Measurements from ENCODE around the gene SCAF8. TPM values are rescaled to one million over a fixed set of nuclear protein-coding genes. Genes with fewer than 3 reads are reported as not detected.

Gene SCAF8
- total and polyA plus RNA-seq, 2 donors (not counting 1 experiment from before 2014, with no cell fraction given) = 25.7 to 75.2 TPM

DNA sequence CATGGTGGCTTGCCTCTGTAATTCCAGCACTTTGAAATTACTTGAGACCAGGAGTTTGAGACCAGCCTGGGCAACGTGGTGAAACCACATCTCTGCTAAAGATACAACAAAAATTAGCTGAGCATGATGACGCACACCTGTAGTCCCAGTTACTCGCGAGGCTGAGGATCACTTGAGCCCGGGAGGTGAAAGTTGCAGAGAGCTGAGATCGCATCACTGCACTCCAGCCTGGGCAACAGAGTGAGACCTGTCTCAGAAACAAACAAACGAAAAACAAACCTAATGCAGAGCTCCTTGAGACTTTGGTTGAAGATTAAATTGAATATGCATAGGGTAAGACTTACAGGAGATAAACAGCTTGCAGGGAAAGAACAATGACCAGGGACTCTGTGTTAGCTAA lies 80.8 kb downstream of the SCAF8 start:
- H3K4me2 ChIP-seq (replicated peaks; ENCODE audit: low read depth, low read length, poor library complexity, severe bottlenecking) = peak overlapping the region; percentile 44
- H3K36me3 ChIP-seq (replicated peaks in 1 of 2; ENCODE audit: control extremely low read depth in 1 of 2, control insufficient read depth in 1 of 2, extremely low read depth in 1 of 2, insufficient read depth in 2 of 2, low read length in 1 of 2) = peaks cover 12 to 65% of the 10 kb centered on the region in 2 experiments
- CTCF ChIA-PET = interaction anchor here (2.0 to 3.2 kb wide), 2 partner anchors 9 to 139 kb away, joined by 15 to 22 read pairs; no protein-coding TSS in a partner anchor
- peaks cover 20% of the 10 kb centered on the region for H3K79me2 ChIP-seq (ENCODE audit: control insufficient read depth, insufficient read depth, low read length)
- no peak overlapping the region for H2AFZ ChIP-seq (ENCODE audit: insufficient read depth, low read depth, low read length, poor library complexity, severe bottlenecking)
- TF ChIP-seq, protein P1, sequence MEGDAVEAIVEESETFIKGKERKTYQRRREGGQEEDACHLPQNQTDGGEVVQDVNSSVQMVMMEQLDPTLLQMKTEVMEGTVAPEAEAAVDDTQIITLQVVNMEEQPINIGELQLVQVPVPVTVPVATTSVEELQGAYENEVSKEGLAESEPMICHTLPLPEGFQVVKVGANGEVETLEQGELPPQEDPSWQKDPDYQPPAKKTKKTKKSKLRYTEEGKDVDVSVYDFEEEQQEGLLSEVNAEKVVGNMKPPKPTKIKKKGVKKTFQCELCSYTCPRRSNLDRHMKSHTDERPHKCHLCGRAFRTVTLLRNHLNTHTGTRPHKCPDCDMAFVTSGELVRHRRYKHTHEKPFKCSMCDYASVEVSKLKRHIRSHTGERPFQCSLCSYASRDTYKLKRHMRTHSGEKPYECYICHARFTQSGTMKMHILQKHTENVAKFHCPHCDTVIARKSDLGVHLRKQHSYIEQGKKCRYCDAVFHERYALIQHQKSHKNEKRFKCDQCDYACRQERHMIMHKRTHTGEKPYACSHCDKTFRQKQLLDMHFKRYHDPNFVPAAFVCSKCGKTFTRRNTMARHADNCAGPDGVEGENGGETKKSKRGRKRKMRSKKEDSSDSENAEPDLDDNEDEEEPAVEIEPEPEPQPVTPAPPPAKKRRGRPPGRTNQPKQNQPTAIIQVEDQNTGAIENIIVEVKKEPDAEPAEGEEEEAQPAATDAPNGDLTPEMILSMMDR (IDR thresholded peaks at IDR 0.05) = no peak
- no peak for TF ChIP-seq EZH2 (IDR thresholded peaks at IDR 0.05; ENCODE audit: borderline replicate concordance, insufficient read depth, low read depth, low read length, poor library complexity, severe bottlenecking)
- Mint-ChIP-seq H3K4me3 (peak overlapping the region; percentile 62), H3K4me1 (peaks cover 39% of the 10 kb centered on the region), H3K27ac (peak overlapping the region; percentile 82), H3K9me3 (ENCODE audit: insufficient read depth) (no peaks in the 10 kb centered on the region), H3K27me3 (no peaks in the 10 kb centered on the region)
- peaks cover 0 to 5% (median 0%) of the 10 kb centered on the region in 3 donors for H3K9me3 ChIP-seq (ENCODE audit: control extremely low read depth in 1 of 3, control insufficient read depth in 2 of 3, insufficient read depth in 1 of 3, low read length in 2 of 3)
- no peaks in the 10 kb centered on the region for H3K27me3 ChIP-seq (replicated peaks in 1 of 4; ENCODE audit: control extremely low read depth in 1 of 4, control insufficient read depth in 3 of 4, insufficient read depth in 4 of 4, low read length in 3 of 4)
- peak; percentile 50 for ATAC-seq (ENCODE audit: low read depth)
- POLR2A ChIA-PET = interaction anchor here (1.0 kb wide), 1 partner anchor 80 kb away, joined by 3 read pairs; no protein-coding TSS in a partner anchor
- H3K9ac ChIP-seq (ENCODE audit: low read length) = no peak overlapping the region
- no peak overlapping the region for H3K4me3 ChIP-seq (ENCODE audit: control extremely low read depth in 1 of 5, extremely low read depth in 1 of 5, insufficient read depth in 1 of 5, low read depth in 2 of 5, low read length in 4 of 5)
- peaks cover 20% of the 10 kb centered on the region for H4K20me1 ChIP-seq (ENCODE audit: control insufficient read depth, insufficient read depth, low read length, poor library complexity, severe bottlenecking)
- WGBS (ENCODE audit: insufficient coverage) = 28% methylated on average over 5 of the region's 7 CpGs
- peaks cover 22 to 25% of the 10 kb centered on the region in 2 donors for H3K4me1 ChIP-seq (ENCODE audit: control insufficient read depth in 2 of 2, insufficient read depth in 2 of 2, low read length in 2 of 2)
- intact Hi-C loops (cut with micrococcal nuclease) = loop anchor here (2.0 kb wide), 1 partner anchor 81 kb away; the partner anchor contains the start of gene SCAF8
- H3K27ac ChIP-seq (ENCODE audit: low read length in 2 of 2) = peak overlapping the region; percentile 28 to 49
- peak; percentile 38 for DNase-seq
